Fibroblast of lung (primary cell): Measurements from ENCODE around the gene SLC17A9.

Experiments
- CTCF ChIP-seq, 2 donors: IDR thresholded peaks in 1 of 2; conservative IDR thresholded peaks in 1 of 2; 1 replicate in 1 of 2; 2 replicates in 1 of 2; pipeline ENCODE4 v1.5.1; 2011 to 2012; ENCODE audit warnings: low read length in 2 of 2, control low read depth in 1 of 2, inconsistent platforms in 1 of 2, low read depth in 1 of 2, mild to moderate bottlenecking in 1 of 2
- EZH2 ChIP-seq: IDR thresholded peaks from 2 replicates; pipeline ENCODE4 v1.5.1; 2012; ENCODE audit warnings: low read length, control low read depth, mild to moderate bottlenecking; ENCODE audit errors: missing control alignments

GRCh38 chr20:62967149-62967501, 14.6 kb downstream of the SLC17A9 start:
- TF ChIP-seq CTCF (conservative IDR thresholded peaks at IDR 0.05 in 1 of 2, IDR thresholded peaks at IDR 0.05 in 1 of 2; ENCODE audit: low read depth in 1 of 2, low read length in 2 of 2) = no peak
- no peak for TF ChIP-seq EZH2
